ENCODE results near the gene MCEMP1. TPM values are rescaled to one million over a fixed set of nuclear protein-coding genes. Genes with fewer than 3 reads are reported as not detected.

Gene MCEMP1
- total RNA-seq, 2 experiments from 2014 or later, result not detected

- peaks cover 12% of the 10 kb centered on the region for H3K36me3 Mint-ChIP-seq
- peak; percentile 62 for ATAC-seq
- peaks cover 29% of the 10 kb centered on the region for H3K4me1 Mint-ChIP-seq
- no peaks in the 10 kb centered on the region for H3K9me3 Mint-ChIP-seq (ENCODE audit: low read depth)
- peak; percentile 91 for DNase-seq
- CTCF ChIA-PET, result interaction anchor here (0.6 to 2.2 kb wide), 67 partner anchors 10 to 753 kb away, joined by 3 to 59 read pairs (median 4); partner anchors contain the start of genes ARHGEF18, CAMSAP3, CLEC4M and FCER2
- peaks cover 19% of the 10 kb centered on the region for H3K27me3 Mint-ChIP-seq
- H3K27ac Mint-ChIP-seq, result peak overlapping the region; percentile 88
- peak overlapping the region; percentile 83 for H3K4me3 Mint-ChIP-seq
Measured at GRCh38 chr19:7681340-7682174, 4.7 kb downstream of the MCEMP1 start.

- Mint-ChIP-seq H3K4me3 (peak overlapping the region; percentile 83), H3K27me3 (peaks cover 13% of the 10 kb centered on the region), H3K9me3 (ENCODE audit: low read depth) (no peaks in the 10 kb centered on the region), H3K4me1 (peaks cover 23% of the 10 kb centered on the region), H3K27ac (peak overlapping the region; percentile 88), H3K36me3 (peaks cover 12% of the 10 kb centered on the region)
- CTCF ChIA-PET, result no interaction called here
- no peak for DNase-seq
- ATAC-seq, result no peak
Measured at GRCh38 chr19:7682175-7682855, 5.4 kb downstream of the MCEMP1 start.

DNA sequence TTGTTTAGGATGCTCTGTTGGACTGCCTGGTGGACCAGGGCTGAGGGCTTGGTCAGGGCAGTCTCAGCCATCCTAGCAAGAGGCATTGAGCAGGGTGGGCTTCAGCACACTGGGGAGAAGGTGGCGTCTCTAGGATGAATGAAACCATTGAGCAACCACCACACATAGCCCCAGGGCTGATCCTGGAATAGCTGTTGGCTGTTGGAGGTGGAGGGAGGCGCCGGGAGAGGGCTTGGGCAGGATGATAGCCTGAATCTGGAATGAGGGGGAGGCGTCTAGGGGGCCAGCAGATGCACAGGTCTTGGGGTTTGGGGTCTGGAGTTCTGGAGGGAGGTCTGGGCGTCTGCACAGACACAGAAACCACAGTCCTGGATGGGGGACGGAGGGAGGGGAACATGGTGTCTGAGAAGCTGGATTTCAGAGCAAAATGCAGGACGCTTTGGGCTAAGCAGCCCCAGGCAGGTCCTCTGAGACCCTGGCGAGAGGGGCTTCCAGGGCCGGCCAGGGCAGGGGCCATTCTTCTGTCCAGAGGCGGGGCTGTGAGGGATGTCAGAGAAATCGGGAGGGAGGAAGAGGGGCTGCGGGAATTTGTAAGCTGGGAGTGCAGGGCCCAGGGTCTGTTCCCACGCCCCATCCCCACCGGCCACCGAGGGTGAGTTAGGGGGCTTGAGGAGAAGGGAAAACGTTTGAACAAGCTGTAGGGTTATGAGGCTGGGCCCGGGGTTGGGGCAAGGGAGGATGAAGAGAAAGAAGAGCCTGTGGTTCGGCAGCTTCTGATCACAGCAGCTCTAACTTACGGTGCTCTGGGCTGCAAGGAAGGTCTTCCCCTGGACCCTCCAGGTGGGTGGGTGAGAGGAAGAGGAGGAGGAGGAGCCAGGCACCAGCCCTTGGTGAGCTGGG is 8.9 kb downstream of the MCEMP1 start:
- CTCF ChIA-PET, result interaction anchor here (1.5 kb wide), 1 partner anchor 114 kb away, joined by 5 read pairs; no protein-coding TSS in a partner anchor
- H3K4me3 Mint-ChIP-seq, result no peak overlapping the region
- peaks cover 8% of the 10 kb centered on the region for H3K4me1 Mint-ChIP-seq
- no peak for ATAC-seq
- H3K36me3 Mint-ChIP-seq, result peaks cover 12% of the 10 kb centered on the region
- no peak overlapping the region for H3K27ac Mint-ChIP-seq
- H3K9me3 Mint-ChIP-seq (ENCODE audit: low read depth), result no peaks in the 10 kb centered on the region
- DNase-seq, result no peak
- no peaks in the 10 kb centered on the region for H3K27me3 Mint-ChIP-seq

DNA sequence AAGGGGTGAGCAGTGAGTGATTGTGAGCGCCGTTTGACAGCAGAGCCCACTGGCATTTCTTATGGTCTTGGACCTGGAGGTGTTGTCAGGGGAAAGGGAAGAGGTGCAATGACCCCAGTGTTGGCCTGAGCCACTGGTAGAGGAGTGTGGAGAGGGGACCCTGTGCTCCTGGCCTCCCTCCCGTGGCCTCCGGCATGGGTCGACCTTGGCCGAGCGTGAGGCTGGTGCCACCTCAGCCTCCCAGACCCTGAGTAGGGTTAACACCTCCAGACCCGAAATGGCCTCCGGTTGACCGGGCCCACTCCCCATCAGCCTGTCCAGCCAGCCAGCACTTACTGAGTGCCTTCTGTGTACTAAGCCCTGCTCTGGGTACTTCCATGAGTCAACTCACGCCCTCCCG is 10.3 kb downstream of the MCEMP1 start:
- Mint-ChIP-seq H3K4me1 (peaks cover 3% of the 10 kb centered on the region), H3K27ac (no peak overlapping the region), H3K27me3 (no peaks in the 10 kb centered on the region), H3K9me3 (ENCODE audit: low read depth) (no peaks in the 10 kb centered on the region), H3K36me3 (peaks cover 10% of the 10 kb centered on the region), H3K4me3 (no peak overlapping the region)
- CTCF ChIA-PET, result no interaction called here
- DNase-seq (no peak), ATAC-seq (no peak)

- H3K27me3 Mint-ChIP-seq, result no peaks in the 10 kb centered on the region
- H3K9me3 Mint-ChIP-seq (ENCODE audit: low read depth), result no peaks in the 10 kb centered on the region
- H3K36me3 Mint-ChIP-seq, result peaks cover 5% of the 10 kb centered on the region
- CTCF ChIA-PET, result interaction anchor here (1.5 kb wide), 1 partner anchor 122 kb away, joined by 4 read pairs; no protein-coding TSS in a partner anchor
- no peak for DNase-seq
- no peak for ATAC-seq
- no peaks in the 10 kb centered on the region for H3K4me1 Mint-ChIP-seq
- no peak overlapping the region for H3K4me3 Mint-ChIP-seq
- no peak overlapping the region for H3K27ac Mint-ChIP-seq
Measured at GRCh38 chr19:7689165-7689564, 12.3 kb downstream of the MCEMP1 start.

DNA sequence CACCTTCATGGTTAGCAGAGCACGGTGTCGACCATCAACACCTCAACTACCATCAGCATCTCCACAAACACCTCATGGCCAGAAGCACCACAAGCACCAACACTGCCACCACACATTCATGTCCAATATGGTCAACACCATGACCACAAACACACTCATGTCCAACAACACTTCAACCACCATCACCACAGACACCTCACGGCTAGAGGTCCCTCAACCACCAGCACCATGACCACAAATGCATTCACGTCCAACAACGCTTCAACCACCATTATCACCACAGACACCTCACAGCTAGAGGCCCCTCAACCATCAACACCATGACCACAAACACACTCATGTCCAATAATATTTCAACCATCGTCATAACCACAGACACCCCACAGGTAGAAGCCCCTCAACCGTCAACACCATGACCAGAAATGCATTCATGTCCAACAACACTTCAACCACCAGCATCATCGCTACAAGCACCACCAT is 13.9 kb downstream of the MCEMP1 start:
- Mint-ChIP-seq H3K36me3 (no peaks in the 10 kb centered on the region), H3K27me3 (no peaks in the 10 kb centered on the region), H3K4me3 (no peak overlapping the region), H3K27ac (no peak overlapping the region), H3K9me3 (ENCODE audit: low read depth) (no peaks in the 10 kb centered on the region), H3K4me1 (no peaks in the 10 kb centered on the region)
- ATAC-seq, result no peak
- CTCF ChIA-PET, result interaction anchor here (1.4 kb wide), 1 partner anchor 10 kb away, joined by 5 read pairs; the partner anchor contains the start of gene TRAPPC5
- DNase-seq, result no peak

GRCh38 chr19:7691497-7691896 is 14.6 kb downstream of the MCEMP1 start:
- H3K36me3 Mint-ChIP-seq, result no peaks in the 10 kb centered on the region
- H3K27ac Mint-ChIP-seq, result no peak overlapping the region
- H3K4me3 Mint-ChIP-seq, result no peak overlapping the region
- CTCF ChIA-PET, result interaction anchor here (1.4 kb wide), 1 partner anchor 11 kb away, joined by 5 read pairs; the partner anchor contains the start of gene TRAPPC5
- H3K9me3 Mint-ChIP-seq (ENCODE audit: low read depth), result no peaks in the 10 kb centered on the region
- peaks cover under 1% of the 10 kb centered on the region for H3K27me3 Mint-ChIP-seq
- DNase-seq (no peak), ATAC-seq (no peak)
- H3K4me1 Mint-ChIP-seq, result no peaks in the 10 kb centered on the region

GRCh38 chr19:7692417-7693088 is 15.7 kb downstream of the MCEMP1 start:
- peaks cover 3% of the 10 kb centered on the region for H3K27me3 Mint-ChIP-seq
- CTCF ChIA-PET, result no interaction called here
- no peaks in the 10 kb centered on the region for H3K9me3 Mint-ChIP-seq (ENCODE audit: low read depth)
- no peaks in the 10 kb centered on the region for H3K4me1 Mint-ChIP-seq
- no peak for DNase-seq
- H3K27ac Mint-ChIP-seq, result no peak overlapping the region
- no peak overlapping the region for H3K4me3 Mint-ChIP-seq
- ATAC-seq, result no peak
- H3K36me3 Mint-ChIP-seq, result no peaks in the 10 kb centered on the region

DNA sequence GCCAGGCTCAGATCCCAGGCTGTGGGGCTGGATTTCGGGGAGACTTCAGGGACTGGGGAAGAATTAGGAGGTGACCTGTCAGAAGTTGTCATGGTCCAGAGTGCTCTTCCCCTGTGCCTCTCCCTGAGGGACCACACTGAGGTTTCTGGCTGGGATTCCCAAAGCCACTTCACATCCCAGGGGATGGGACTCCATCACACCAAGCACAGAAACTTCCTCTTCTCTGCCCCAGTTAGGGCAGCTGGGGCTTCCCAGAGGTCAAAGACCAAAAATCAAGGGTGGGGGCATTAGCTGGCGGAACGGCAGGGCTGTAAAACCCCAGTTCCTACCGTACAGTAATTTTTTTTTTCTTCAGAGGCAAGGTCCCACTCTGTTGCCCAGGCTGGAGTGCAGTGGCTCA is 17.6 kb downstream of the MCEMP1 start:
- DNase-seq (no peak), ATAC-seq (no peak)
- H3K27me3 Mint-ChIP-seq, result peaks cover 19% of the 10 kb centered on the region
- H3K4me1 Mint-ChIP-seq, result peaks cover 4% of the 10 kb centered on the region
- H3K4me3 Mint-ChIP-seq, result no peak overlapping the region
- no peak overlapping the region for H3K27ac Mint-ChIP-seq
- no peaks in the 10 kb centered on the region for H3K36me3 Mint-ChIP-seq
- no peaks in the 10 kb centered on the region for H3K9me3 Mint-ChIP-seq (ENCODE audit: low read depth)
- CTCF ChIA-PET, result no interaction called here

GRCh38 chr19:7697721-7698287 is 20.9 kb downstream of the MCEMP1 start:
- ATAC-seq (no peak), DNase-seq (no peak)
- Mint-ChIP-seq H3K27me3 (peaks cover 26% of the 10 kb centered on the region), H3K9me3 (ENCODE audit: low read depth) (no peaks in the 10 kb centered on the region), H3K36me3 (no peaks in the 10 kb centered on the region), H3K4me3 (no peak overlapping the region), H3K27ac (no peak overlapping the region), H3K4me1 (peaks cover 7% of the 10 kb centered on the region)
- CTCF ChIA-PET, result interaction anchor here (0.7 to 1.2 kb wide), 3 partner anchors 16 to 129 kb away, joined by 3 to 6 read pairs (median 3); partner anchors contain the start of gene TRAPPC5

DNA sequence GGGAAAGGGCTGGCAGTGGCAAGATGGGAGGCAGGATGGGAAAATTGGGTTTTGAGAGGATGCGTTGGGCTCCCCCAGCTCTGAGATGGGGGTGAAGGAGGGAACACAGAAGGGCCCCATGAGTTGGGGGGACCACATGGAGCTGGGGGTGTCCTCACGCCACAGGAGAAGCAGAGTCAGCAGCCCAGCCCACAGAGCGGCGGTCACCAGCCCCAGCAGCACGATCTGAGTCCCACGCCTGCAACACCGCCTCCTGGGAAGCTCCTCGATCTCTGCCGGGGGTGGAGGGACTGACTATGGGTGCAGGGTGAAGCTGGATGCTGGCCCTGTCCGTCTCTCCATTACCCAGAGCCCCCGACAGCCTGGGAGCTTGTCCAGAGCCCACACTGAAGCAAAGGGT is 21.7 kb downstream of the MCEMP1 start:
- no peak for ATAC-seq
- Mint-ChIP-seq H3K9me3 (ENCODE audit: low read depth) (no peaks in the 10 kb centered on the region), H3K4me1 (peaks cover 7% of the 10 kb centered on the region)

DNA sequence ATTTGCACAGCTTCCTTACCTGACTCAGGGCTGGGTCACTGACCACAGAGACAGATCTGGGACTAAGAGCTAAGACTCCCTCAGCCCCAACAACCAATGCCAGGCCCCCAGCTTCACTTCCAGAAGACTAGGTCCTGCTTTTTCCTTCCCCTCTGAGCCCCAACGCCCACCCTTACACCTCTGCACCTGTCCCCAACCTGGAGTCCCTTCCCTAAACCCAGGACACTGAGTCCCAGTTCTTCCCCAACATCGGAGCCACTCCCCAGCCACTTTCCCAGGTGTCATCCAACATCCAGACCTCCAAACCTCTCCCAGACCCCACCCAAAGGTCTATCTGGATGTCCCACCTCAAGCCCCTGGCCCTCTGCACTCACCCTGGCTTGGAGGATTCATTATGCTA is 22.1 kb downstream of the MCEMP1 start:
- Mint-ChIP-seq H3K27ac (no peak overlapping the region), H3K4me1 (peaks cover 7% of the 10 kb centered on the region), H3K9me3 (ENCODE audit: low read depth) (no peaks in the 10 kb centered on the region), H3K4me3 (no peak overlapping the region), H3K27me3 (peaks cover 26% of the 10 kb centered on the region), H3K36me3 (no peaks in the 10 kb centered on the region)
- no peak for ATAC-seq
- CTCF ChIA-PET, result interaction anchor here (1.3 to 2.2 kb wide), 2 partner anchors 18 to 131 kb away, joined by 4 to 11 read pairs; partner anchors contain the start of gene TRAPPC5
- no peak for DNase-seq

More for the DNA sequence above, 21.7 kb downstream of the MCEMP1 start:
- no peak for DNase-seq
- Mint-ChIP-seq H3K4me3 (no peak overlapping the region), H3K27ac (no peak overlapping the region), H3K27me3 (peaks cover 26% of the 10 kb centered on the region), H3K36me3 (no peaks in the 10 kb centered on the region)
- CTCF ChIA-PET, result interaction anchor here (0.7 to 2.2 kb wide), 4 partner anchors 15 to 130 kb away, joined by 3 to 11 read pairs (median 5); partner anchors contain the start of gene TRAPPC5
